Loucy (cell line): Measurements from ENCODE around the gene ZFYVE28.

Source experiments
- H2AFZ ChIP-seq: fragments of 200-600 bp; sonication (generic); 2 replicates; pipeline ENCODE4 v1.6.0; 2016; ENCODE audit warnings: antibody characterized with exemption, mild to moderate bottlenecking, low read length, moderate library complexity
- H3F3A ChIP-seq: fragments of 200-600 bp; 2 replicates; pipeline ENCODE4 v1.6.0; 2016; ENCODE audit warnings: antibody characterized with exemption, low read depth, mild to moderate bottlenecking
- H3K27me3 ChIP-seq: fragments of 200-600 bp; sonication (generic); 2 replicates; pipeline ENCODE4 v1.6.1; 2014; ENCODE audit warnings: low read length, mild to moderate bottlenecking; ENCODE audit not compliant: insufficient read depth, poor library complexity, severe bottlenecking
- H3K36me3 ChIP-seq: fragments of 200-600 bp; sonication (generic); 2 replicates; pipeline ENCODE4 v1.6.1; 2016; ENCODE audit warnings: low read length; ENCODE audit not compliant: insufficient read depth
- H3K4me1 ChIP-seq: fragments of 200-600 bp; sonication (generic); 2 replicates; pipeline ENCODE4 v1.5.1; 2014; ENCODE audit warnings: low read length, mild to moderate bottlenecking; ENCODE audit not compliant: insufficient read depth, poor library complexity, severe bottlenecking
- H3K4me2 ChIP-seq: fragments of 200-600 bp; sonication (generic); 2 replicates; pipeline ENCODE4 v1.6.0; 2014; ENCODE audit warnings: antibody characterized with exemption, low read length, low read depth, mild to moderate bottlenecking; ENCODE audit not compliant: poor library complexity, severe bottlenecking
- H3K4me3 ChIP-seq: fragments of 200-600 bp; sonication (generic); 2 replicates; pipeline ENCODE4 v1.5.1; 2014; ENCODE audit warnings: low read length, mild to moderate bottlenecking, mixed read lengths; ENCODE audit not compliant: poor library complexity, severe bottlenecking
- H3K79me2 ChIP-seq: fragments of 200-600 bp; sonication (generic); 2 replicates; pipeline ENCODE4 v1.6.1; 2014; ENCODE audit warnings: low read length; ENCODE audit not compliant: insufficient read depth
- H3K9ac ChIP-seq: fragments of 200-600 bp; sonication (generic); 2 replicates; pipeline ENCODE4 v1.6.0; 2014; ENCODE audit warnings: mild to moderate bottlenecking, low read depth, low read length, moderate library complexity; ENCODE audit not compliant: poor library complexity, severe bottlenecking
- H3K9me2 ChIP-seq: fragments of 200-600 bp; sonication (generic); replicated peaks from 2 replicates; pipeline ENCODE4 v1.6.1; 2016; ENCODE audit warnings: low read depth, low read length, mixed read lengths
- H3K9me3 ChIP-seq: fragments of 200-600 bp; sonication (generic); 2 replicates; pipeline ENCODE4 v1.6.1; 2014; ENCODE audit warnings: mild to moderate bottlenecking, antibody characterized with exemption, low read length, low read depth; ENCODE audit not compliant: insufficient read depth
- H4K20me1 ChIP-seq: fragments of 200-600 bp; sonication (generic); 2 replicates; pipeline ENCODE4 v1.6.0; 2014; ENCODE audit warnings: antibody characterized with exemption, low read length, mild to moderate bottlenecking; ENCODE audit not compliant: insufficient read depth, poor library complexity, severe bottlenecking
- EZH2phosphoT487 ChIP-seq: fragments of 200-600 bp; IDR thresholded peaks from 2 replicates; pipeline ENCODE4 v1.6.1; 2018; ENCODE audit warnings: antibody characterized with exemption, mild to moderate bottlenecking, moderate library complexity, borderline replicate concordance
- TF ChIP-seq, protein P1 (sequence below): fragments of 200-600 bp; sonication (generic); conservative IDR thresholded peaks from 2 replicates; pipeline ENCODE4 v1.5.1; 2014; ENCODE audit warnings: mild to moderate bottlenecking, antibody characterized with exemption, low read length

Gene ZFYVE28

DNA sequence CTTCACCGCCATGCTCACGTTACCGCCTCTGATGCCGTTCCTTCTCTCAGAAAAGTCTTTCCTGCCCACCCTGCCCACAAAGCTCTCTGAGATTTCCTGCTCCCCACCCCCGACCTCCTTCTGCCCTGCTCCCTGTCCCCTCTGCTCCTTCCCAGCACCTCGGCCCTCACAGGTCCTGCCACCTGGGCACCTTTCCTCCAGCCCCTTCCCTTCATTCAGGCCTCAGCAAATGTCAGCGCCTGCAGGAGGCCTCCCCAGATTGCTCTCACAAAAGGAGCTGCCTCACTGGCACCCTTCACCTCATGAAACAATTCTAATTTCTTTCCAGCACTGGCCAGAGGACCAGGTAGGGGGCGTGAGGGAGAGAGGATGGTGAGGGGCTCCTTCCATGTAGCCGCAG, 122.9 kb downstream of the ZFYVE28 start:
- peak overlapping the region; percentile 49 for H3K9ac ChIP-seq
- H3K27me3 ChIP-seq = no peaks in the 10 kb centered on the region
- no peaks in the 10 kb centered on the region for H3K36me3 ChIP-seq
- H2AFZ ChIP-seq = no peak overlapping the region
- no peaks in the 10 kb centered on the region for H4K20me1 ChIP-seq
- H3F3A ChIP-seq = no peaks in the 10 kb centered on the region
- H3K4me3 ChIP-seq = no peak overlapping the region
- H3K79me2 ChIP-seq = no peaks in the 10 kb centered on the region
- no peaks in the 10 kb centered on the region for H3K9me2 ChIP-seq
- peaks cover 48% of the 10 kb centered on the region for H3K4me1 ChIP-seq
- H3K9me3 ChIP-seq = no peaks in the 10 kb centered on the region
- H3K4me2 ChIP-seq = peak overlapping the region; percentile 5
- TF ChIP-seq, protein P1, sequence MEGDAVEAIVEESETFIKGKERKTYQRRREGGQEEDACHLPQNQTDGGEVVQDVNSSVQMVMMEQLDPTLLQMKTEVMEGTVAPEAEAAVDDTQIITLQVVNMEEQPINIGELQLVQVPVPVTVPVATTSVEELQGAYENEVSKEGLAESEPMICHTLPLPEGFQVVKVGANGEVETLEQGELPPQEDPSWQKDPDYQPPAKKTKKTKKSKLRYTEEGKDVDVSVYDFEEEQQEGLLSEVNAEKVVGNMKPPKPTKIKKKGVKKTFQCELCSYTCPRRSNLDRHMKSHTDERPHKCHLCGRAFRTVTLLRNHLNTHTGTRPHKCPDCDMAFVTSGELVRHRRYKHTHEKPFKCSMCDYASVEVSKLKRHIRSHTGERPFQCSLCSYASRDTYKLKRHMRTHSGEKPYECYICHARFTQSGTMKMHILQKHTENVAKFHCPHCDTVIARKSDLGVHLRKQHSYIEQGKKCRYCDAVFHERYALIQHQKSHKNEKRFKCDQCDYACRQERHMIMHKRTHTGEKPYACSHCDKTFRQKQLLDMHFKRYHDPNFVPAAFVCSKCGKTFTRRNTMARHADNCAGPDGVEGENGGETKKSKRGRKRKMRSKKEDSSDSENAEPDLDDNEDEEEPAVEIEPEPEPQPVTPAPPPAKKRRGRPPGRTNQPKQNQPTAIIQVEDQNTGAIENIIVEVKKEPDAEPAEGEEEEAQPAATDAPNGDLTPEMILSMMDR = no peak
- TF ChIP-seq EZH2phosphoT487 = no peak

GRCh38 chr4:2292646-2293108, 125.8 kb downstream of the ZFYVE28 start:
- no peaks in the 10 kb centered on the region for H3K9me3 ChIP-seq
- H3K4me2 ChIP-seq = no peak overlapping the region
- no peak overlapping the region for H3K9ac ChIP-seq
- no peak overlapping the region for H2AFZ ChIP-seq
- H3K36me3 ChIP-seq = no peaks in the 10 kb centered on the region
- H3K27me3 ChIP-seq = no peaks in the 10 kb centered on the region
- no peak overlapping the region for H3K4me3 ChIP-seq
- peaks cover 59% of the 10 kb centered on the region for H3K4me1 ChIP-seq
- H3K79me2 ChIP-seq = no peaks in the 10 kb centered on the region
- H3F3A ChIP-seq = no peaks in the 10 kb centered on the region
- no peaks in the 10 kb centered on the region for H4K20me1 ChIP-seq
- no peaks in the 10 kb centered on the region for H3K9me2 ChIP-seq
- TF ChIP-seq, protein P1 = no peak
- TF ChIP-seq EZH2phosphoT487 = no peak

- peak overlapping the region; percentile 71; the same call in 1 of the 2 replicates for H2AFZ ChIP-seq
- H3K36me3 ChIP-seq = no peaks in the 10 kb centered on the region
- H4K20me1 ChIP-seq = no peaks in the 10 kb centered on the region
- no peaks in the 10 kb centered on the region for H3K79me2 ChIP-seq
- peak overlapping the region; percentile 71 for H3K4me2 ChIP-seq
- no peaks in the 10 kb centered on the region for H3F3A ChIP-seq
- peak overlapping the region; percentile 54 for H3K4me3 ChIP-seq
- no peaks in the 10 kb centered on the region for H3K27me3 ChIP-seq
- H3K4me1 ChIP-seq = peaks cover 59% of the 10 kb centered on the region
- H3K9me2 ChIP-seq = no peaks in the 10 kb centered on the region
- H3K9ac ChIP-seq = peak overlapping the region; percentile 69
- no peak for TF ChIP-seq EZH2phosphoT487
- TF ChIP-seq, protein P1 = no peak
- no peaks in the 10 kb centered on the region for H3K9me3 ChIP-seq
Observed at GRCh38 chr4:2291705-2292645, 126.5 kb downstream of the ZFYVE28 start.
